Activated CD8-positive, alpha-beta T cell treated with anti-CD3 and anti-CD28 coated beads for 36 hours (primary cell): Measurements from ENCODE around the gene ARRB1. TPM values are rescaled to one million over a fixed set of nuclear protein-coding genes. Genes with fewer than 3 reads are reported as not detected.

Experiments
- ATAC-seq: fragments of 200-7000 bp; cut with Tn5 transposase; one replicate; pipeline ENCODE4 v1.10.0; 2021; ENCODE audit warnings: mild to moderate bottlenecking, moderate library complexity
- CTCF ChIA-PET: fragments of 350-600 bp; sonication (Branson Sonifier 250); formaldehyde crosslinking; loops from one replicate; lab custom pipeline; 2021; ENCODE audit warnings: antibody characterized with exemption; lab: Charles Lee
- POLR2A ChIA-PET: fragments of 350-600 bp; sonication (Branson Sonifier 250); formaldehyde crosslinking; loops from one replicate; lab custom pipeline; 2021; ENCODE audit warnings: antibody characterized with exemption; lab: Charles Lee
- DNase-seq: peaks from one replicate; pipeline ENCODE4 v3.0.0-alpha.2; 2020
- H3K27ac Mint-ChIP-seq: one replicate; pipeline ENCODE4 v1.8.0; 2021; ENCODE audit warnings: mild to moderate bottlenecking, mixed read lengths
- H3K27me3 Mint-ChIP-seq: one replicate; pipeline ENCODE4 v1.8.0; 2021; ENCODE audit warnings: mixed read lengths
- H3K36me3 Mint-ChIP-seq: one replicate; pipeline ENCODE4 v1.8.0; 2021; ENCODE audit warnings: low read depth, mixed read lengths
- H3K4me1 Mint-ChIP-seq: one replicate; pipeline ENCODE4 v1.8.0; 2021; ENCODE audit warnings: low read depth, mixed read lengths
- H3K4me3 Mint-ChIP-seq: one replicate; pipeline ENCODE4 v1.8.0; 2021; ENCODE audit warnings: mild to moderate bottlenecking, moderate library complexity, mixed read lengths
- H3K9me3 Mint-ChIP-seq: one replicate; pipeline ENCODE4 v1.8.0; 2021; ENCODE audit warnings: mixed read lengths
- CTCF ChIP-seq: fragments of 200-600 bp; IDR thresholded peaks from one replicate; pipeline ENCODE4 v1.8.0; 2022; ENCODE audit warnings: antibody characterized with exemption, mild to moderate bottlenecking
- intact Hi-C: fragments of 100-400 bp; cut with micrococcal nuclease; formaldehyde crosslinking; loops from one replicate; pipeline ENCODE4 v1.10.0; 2022
- total RNA-seq, 2 experiments: library from RNA; stranded (reverse); gene quantifications; one replicate each; pipeline ENCODE4 v1.2.3, GENCODE V29; 2021

The ARRB1 gene
- total RNA-seq, 2 experiments from 2014 or later = 16.2 to 18.8 TPM

DNA sequence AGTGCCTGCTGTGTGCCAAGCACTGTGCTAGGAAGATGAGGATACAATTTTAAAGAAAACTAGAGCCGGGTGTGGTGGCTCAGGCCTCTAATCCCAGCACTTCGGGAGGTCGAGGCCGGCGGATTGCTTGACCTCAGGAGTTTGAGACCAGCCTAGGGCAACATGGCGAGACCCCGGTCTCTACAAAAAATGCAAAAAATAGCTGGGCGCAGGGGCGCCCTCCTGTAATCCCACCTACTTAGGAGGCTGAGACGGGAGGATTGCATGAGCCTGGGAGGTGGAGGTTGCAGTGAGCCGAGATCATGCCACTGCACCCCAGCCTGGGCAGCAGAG, 102.6 kb downstream of the ARRB1 start:
- no peaks in the 10 kb centered on the region for H3K9me3 Mint-ChIP-seq
- DNase-seq (no peak), ATAC-seq (no peak)
- no peak overlapping the region for H3K4me3 Mint-ChIP-seq
- H3K27ac Mint-ChIP-seq = no peak overlapping the region
- no peaks in the 10 kb centered on the region for H3K36me3 Mint-ChIP-seq
- intact Hi-C loops = loop anchor here (2.0 to 5.0 kb wide), 3 partner anchors 108 to 322 kb away; no protein-coding TSS in a partner anchor
- ChIA-PET POLR2A (interaction anchor here (1.0 to 4.0 kb wide), 3 partner anchors 7 to 104 kb away, joined by 4 to 15 read pairs (median 4); partner anchors contain the start of gene TPBGL), CTCF (interaction anchor here (0.7 to 19.6 kb wide), 52 partner anchors 9 to 509 kb away, joined by 3 to 663 read pairs (median 6); partner anchors contain the start of genes SLCO2B1, SPCS2, TPBGL and XRRA1)
- H3K4me1 Mint-ChIP-seq = no peaks in the 10 kb centered on the region
- peaks cover 2% of the 10 kb centered on the region for H3K27me3 Mint-ChIP-seq
- TF ChIP-seq CTCF = peak; percentile 61

DNA sequence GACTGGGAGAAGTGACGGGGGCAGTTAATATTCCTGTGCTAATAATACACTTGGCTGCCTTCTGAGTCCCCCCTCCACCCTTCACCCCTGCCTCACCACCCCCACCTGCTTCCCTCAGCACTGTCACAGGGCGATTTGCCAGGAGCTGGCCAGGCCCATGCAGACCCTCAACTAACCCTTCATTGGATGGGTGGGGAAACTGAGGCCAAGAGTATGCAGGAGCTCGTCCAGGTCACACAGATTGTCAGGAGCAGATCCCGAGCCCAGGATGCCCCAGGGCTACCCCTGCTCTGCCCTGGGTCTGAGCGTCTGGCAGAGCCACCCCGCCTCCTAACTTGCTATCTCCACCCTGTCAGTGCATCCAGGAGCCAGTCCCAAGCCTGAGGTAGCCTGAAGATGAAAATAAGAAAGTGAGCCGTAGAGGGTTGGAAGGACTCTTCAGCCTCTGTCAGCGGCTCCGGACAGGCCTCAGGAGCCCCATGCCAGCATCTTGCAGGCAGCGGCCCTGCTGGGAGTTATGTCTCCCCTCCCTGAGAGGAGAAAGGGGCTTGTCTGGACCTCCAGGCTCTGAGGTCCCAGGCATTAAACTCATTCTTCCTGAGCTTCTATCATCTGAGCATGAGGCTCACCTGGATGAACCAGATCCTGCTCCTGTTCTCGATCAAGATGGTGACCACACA, 104.7 kb downstream of the ARRB1 start:
- no peaks in the 10 kb centered on the region for H3K36me3 Mint-ChIP-seq
- ChIA-PET CTCF (interaction anchor here (1.0 to 19.6 kb wide), 6 partner anchors 14 to 317 kb away, joined by 3 to 663 read pairs (median 12); partner anchors contain the start of gene SLCO2B1), POLR2A (no interaction called here)
- H3K4me3 Mint-ChIP-seq = no peak overlapping the region
- TF ChIP-seq CTCF = no peak
- H3K27me3 Mint-ChIP-seq = peaks cover 18% of the 10 kb centered on the region
- DNase-seq (no peak), ATAC-seq (no peak)
- intact Hi-C loops = loop anchor here (5.0 kb wide), 1 partner anchor 320 kb away; no protein-coding TSS in a partner anchor
- H3K9me3 Mint-ChIP-seq = no peaks in the 10 kb centered on the region
- H3K4me1 Mint-ChIP-seq = peaks cover 4% of the 10 kb centered on the region
- H3K27ac Mint-ChIP-seq = no peak overlapping the region

- intact Hi-C loops = loop anchor here (5.0 kb wide), 1 partner anchor 319 kb away; no protein-coding TSS in a partner anchor
- CTCF ChIA-PET = interaction anchor here (1.0 to 19.6 kb wide), 2 partner anchors 41 to 104 kb away, joined by 3 to 663 read pairs; partner anchors contain the start of gene SLCO2B1
- ATAC-seq = no peak
- POLR2A ChIA-PET = no interaction called here
- peaks cover 18% of the 10 kb centered on the region for H3K27me3 Mint-ChIP-seq
- DNase-seq = no peak
- H3K4me3 Mint-ChIP-seq = no peak overlapping the region
- H3K36me3 Mint-ChIP-seq = no peaks in the 10 kb centered on the region
- H3K4me1 Mint-ChIP-seq = peaks cover 4% of the 10 kb centered on the region
- H3K27ac Mint-ChIP-seq = no peak overlapping the region
- no peaks in the 10 kb centered on the region for H3K9me3 Mint-ChIP-seq
- no peak for TF ChIP-seq CTCF
Measured at GRCh38 chr11:75246006-75246670, 105.3 kb downstream of the ARRB1 start.

DNA sequence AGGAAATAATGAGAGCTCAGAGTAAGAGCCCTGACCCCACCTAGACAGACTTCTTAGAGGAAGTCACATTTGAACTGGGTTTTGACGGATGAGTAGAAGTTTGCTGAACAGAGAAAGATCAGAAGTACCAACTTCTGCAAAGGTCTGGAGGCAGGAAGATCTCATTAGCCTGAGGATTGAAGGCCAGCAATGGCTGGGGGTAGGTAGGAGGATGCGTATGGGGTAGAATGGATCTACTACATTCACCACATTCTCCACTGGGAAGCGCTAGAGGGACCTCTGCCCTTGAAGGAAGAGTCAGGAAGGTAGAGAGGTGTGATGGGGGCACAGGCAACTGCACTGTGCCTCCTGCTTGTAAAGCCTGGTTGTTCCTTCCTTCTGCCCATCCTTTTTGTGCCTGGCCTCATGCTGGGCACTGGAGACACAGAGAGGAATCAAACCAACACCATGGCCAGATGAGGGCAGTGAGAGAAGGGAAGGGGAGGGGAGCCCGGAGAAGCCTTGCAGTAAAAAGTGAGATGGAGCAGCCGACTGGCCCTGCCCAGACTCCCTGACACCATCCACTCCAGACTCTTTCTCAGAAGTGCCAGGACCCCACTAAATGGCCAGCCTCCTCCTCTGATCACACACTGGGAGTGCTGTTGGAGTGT, 106.0 kb downstream of the ARRB1 start:
- Mint-ChIP-seq H3K4me1 (peaks cover 4% of the 10 kb centered on the region), H3K27me3 (peaks cover 18% of the 10 kb centered on the region), H3K36me3 (no peaks in the 10 kb centered on the region), H3K9me3 (no peaks in the 10 kb centered on the region), H3K4me3 (no peak overlapping the region), H3K27ac (no peak overlapping the region)
- no peak for TF ChIP-seq CTCF
- ATAC-seq (no peak), DNase-seq (no peak)
- CTCF ChIA-PET = interaction anchor here (0.9 to 19.6 kb wide), 4 partner anchors 41 to 223 kb away, joined by 3 to 663 read pairs (median 5); partner anchors contain the start of gene SLCO2B1
- intact Hi-C loops = loop anchor here (5.0 kb wide), 1 partner anchor 318 kb away; no protein-coding TSS in a partner anchor
- POLR2A ChIA-PET = no interaction called here
